Vagina (tissue), 2 donors: Measurements from ENCODE around the gene ABL1. TPM values are rescaled to one million over a fixed set of nuclear protein-coding genes. Genes with fewer than 3 reads are reported as not detected.

Source experiments
- DNase-seq, 2 donors: peaks; one replicate each; pipeline ENCODE4 v3.0.0-alpha.2; 2017; ENCODE audit errors: extremely low spot score in 2 of 2
- H3K27ac ChIP-seq: fragments of 200-600 bp; sonication (generic); one replicate; pipeline ENCODE4 v1.5.1; 2019
- H3K27me3 ChIP-seq: fragments of 200-600 bp; sonication (generic); one replicate; pipeline ENCODE4 v1.5.1; 2019
- H3K36me3 ChIP-seq, 2 donors: fragments of 200-600 bp; sonication (generic); one replicate each; pipeline ENCODE4 v1.5.1; 2017 to 2019
- H3K4me1 ChIP-seq: fragments of 200-600 bp; sonication (generic); one replicate; pipeline ENCODE4 v1.5.1; 2019
- H3K4me3 ChIP-seq, 2 donors: fragments of 200-600 bp; sonication (generic); 1 replicate in 1 of 2; 2 replicates in 1 of 2; pipeline ENCODE4 v1.5.1; 2016 to 2019
- H3K9me3 ChIP-seq: fragments of 200-600 bp; sonication (generic); one replicate; pipeline ENCODE4 v1.5.1; 2019
- CTCF ChIP-seq, 3 experiments: fragments of 450-650 bp in 2 of 3; fragments of 200-600 bp in 1 of 3; sonication (generic) in 1 of 3; IDR thresholded peaks; one replicate each; pipeline ENCODE4 v1.5.1; 2017 to 2019; ENCODE audit warnings: antibody characterized with exemption in 3 of 3, mild to moderate bottlenecking in 2 of 3, moderate library complexity in 2 of 3
- POLR2A ChIP-seq, 2 donors: fragments of 450-650 bp; IDR thresholded peaks; one replicate each; pipeline ENCODE4 v1.6.1; 2017; ENCODE audit warnings: antibody characterized with exemption in 2 of 2, mild to moderate bottlenecking in 2 of 2, moderate library complexity in 2 of 2
- POLR2AphosphoS5 ChIP-seq, 2 donors: sonication (generic); formaldehyde crosslinking; IDR thresholded peaks; one replicate each; pipeline ENCODE4 v1.9.0; 2017; ENCODE audit warnings: antibody characterized with exemption in 2 of 2, mild to moderate bottlenecking in 2 of 2, low read depth in 1 of 2; ENCODE audit not compliant: insufficient read depth in 1 of 2
- intact Hi-C: fragments of 100-400 bp; cut with DNase I; formaldehyde crosslinking; loops from one replicate; pipeline ENCODE4 v1.15.1; 2023
- total RNA-seq: library from RNA; depleted of rRNA; stranded (reverse); fragments of >200 nt; gene quantifications from one replicate; pipeline ENCODE4 v1.2.3, GENCODE V29; 2016

Gene ABL1
- total RNA-seq, 1 donor from 2014 or later, result 68.5 TPM

GRCh38 chr9:130901498-130902203 is 66.6 kb downstream of the ABL1 start:
- intact Hi-C loops, result no loop called here
- no peak for DNase-seq
- Histone ChIP-seq H3K27ac (no peak overlapping the region), H3K27me3 (no peaks in the 10 kb centered on the region), H3K4me3 (no peak overlapping the region), H3K4me1 (no peaks in the 10 kb centered on the region), H3K36me3 (no peaks in the 10 kb centered on the region), H3K9me3 (no peaks in the 10 kb centered on the region)
- TF ChIP-seq POLR2A (IDR thresholded peaks at IDR 0.05), result no peak

DNA sequence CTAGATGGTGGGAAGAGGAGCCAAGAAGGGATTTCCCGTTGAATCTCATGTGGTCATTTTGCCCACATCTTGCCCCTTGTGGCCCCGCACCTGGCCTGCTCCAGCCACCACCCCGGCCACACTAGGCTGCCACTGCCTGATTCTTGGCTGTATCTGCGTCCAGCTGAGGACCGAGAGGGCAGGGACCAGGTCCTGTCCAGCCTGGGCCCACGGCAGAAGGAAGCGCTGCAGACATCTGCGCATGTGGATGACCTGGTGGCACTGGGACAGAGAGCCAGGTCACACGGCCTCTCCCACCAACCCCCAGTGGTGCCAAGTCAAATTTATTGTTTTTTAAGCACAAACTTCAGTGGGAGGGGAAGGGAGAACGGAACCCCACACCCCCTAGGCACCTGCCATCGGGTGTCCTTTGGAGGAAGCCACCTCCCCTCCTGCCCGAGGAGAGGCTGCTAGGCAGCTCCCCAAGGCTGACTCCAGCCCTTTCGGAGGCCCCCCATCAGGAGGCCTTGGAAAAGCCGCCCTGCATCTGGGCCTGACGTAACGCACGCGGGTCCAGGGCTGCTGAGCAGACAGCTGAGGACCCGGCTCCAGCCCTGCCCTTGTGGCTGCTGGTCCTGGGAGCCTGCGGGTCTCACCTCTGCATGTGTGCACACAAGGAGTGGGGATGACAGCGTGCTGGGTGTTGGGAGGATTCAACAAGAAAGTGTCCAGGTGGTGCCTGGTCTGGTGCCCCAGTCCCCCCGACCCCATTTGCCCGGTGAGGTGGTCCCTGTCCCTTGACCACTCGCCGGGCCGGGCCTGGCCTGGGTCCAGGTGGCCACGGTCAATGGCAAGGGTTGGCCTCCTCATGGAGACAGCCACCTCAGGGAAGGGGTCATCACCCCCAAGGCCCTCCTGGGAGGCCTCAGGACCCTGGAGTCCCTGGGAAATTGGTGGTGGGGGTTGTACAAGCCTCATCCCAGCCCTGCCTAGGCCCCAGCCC is 67.4 kb downstream of the ABL1 start:
- no peaks in the 10 kb centered on the region for H3K36me3 ChIP-seq
- no peak for TF ChIP-seq POLR2A (IDR thresholded peaks at IDR 0.05)
- TF ChIP-seq CTCF (IDR thresholded peaks at IDR 0.05), result no peak
- no peak for TF ChIP-seq POLR2AphosphoS5 (IDR thresholded peaks at IDR 0.05; ENCODE audit: insufficient read depth in 1 of 2, low read depth in 1 of 2)
- H3K9me3 ChIP-seq, result no peaks in the 10 kb centered on the region
- intact Hi-C loops, result no loop called here
- no peak overlapping the region for H3K27ac ChIP-seq
- H3K4me1 ChIP-seq, result no peaks in the 10 kb centered on the region
- no peak overlapping the region for H3K4me3 ChIP-seq
- no peaks in the 10 kb centered on the region for H3K27me3 ChIP-seq
- no peak for DNase-seq

GRCh38 chr9:130903194-130904069 is 68.4 kb downstream of the ABL1 start:
- H3K4me3 ChIP-seq, result no peak overlapping the region
- TF ChIP-seq POLR2A (IDR thresholded peaks at IDR 0.05), result no peak
- TF ChIP-seq CTCF (IDR thresholded peaks at IDR 0.05), result no peak
- no peak for TF ChIP-seq POLR2AphosphoS5 (IDR thresholded peaks at IDR 0.05; ENCODE audit: insufficient read depth in 1 of 2, low read depth in 1 of 2)
- DNase-seq, result no peak
- intact Hi-C loops, result no loop called here
- no peak overlapping the region for H3K27ac ChIP-seq
- no peaks in the 10 kb centered on the region for H3K27me3 ChIP-seq
- no peaks in the 10 kb centered on the region for H3K4me1 ChIP-seq
- H3K36me3 ChIP-seq, result no peaks in the 10 kb centered on the region
- no peaks in the 10 kb centered on the region for H3K9me3 ChIP-seq

DNA sequence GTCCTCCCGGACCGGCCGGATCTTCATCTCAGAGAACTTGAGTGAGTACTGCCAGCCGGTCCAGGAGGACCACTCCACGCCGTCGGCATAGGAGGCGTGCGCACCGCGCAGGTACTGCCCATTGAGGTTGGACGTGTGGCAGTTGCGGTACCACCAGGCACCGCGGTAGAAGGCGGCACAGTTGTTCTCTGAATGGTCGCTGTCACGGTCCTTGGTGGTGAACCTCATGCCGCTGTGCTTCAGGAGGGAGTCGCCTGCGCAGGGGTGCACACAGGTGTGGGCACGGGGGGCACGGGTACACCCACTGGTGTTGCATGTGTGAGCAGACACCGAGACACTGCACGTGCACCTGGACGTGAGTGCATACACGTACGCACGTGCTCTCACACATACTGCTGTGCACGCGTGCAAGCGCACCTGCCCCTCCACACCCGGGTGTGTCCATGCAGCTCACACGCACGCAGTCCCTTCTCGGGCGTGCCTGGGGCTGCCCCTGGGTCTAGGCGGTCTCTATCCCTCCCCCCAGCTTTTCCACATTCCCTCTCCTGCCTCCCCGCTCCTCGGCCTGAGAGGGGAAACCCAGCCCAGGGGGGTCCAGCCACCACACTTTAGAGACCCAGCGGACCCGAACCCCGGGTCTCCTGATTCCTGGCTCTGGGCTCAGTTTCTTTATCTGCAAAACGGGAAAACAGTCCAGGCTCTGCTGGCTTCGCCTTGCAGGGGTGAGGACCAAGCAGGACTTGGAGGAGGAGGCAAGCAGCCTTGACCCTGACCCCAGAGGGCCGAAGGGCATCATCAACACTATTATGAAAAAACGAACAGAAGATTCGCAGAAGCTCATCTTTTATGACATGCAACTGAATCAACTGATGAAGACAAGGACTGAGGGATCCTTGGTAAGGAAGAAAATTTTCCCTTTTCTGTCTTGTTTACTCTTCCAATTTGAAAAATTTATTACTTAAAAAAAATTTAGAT is 69.3 kb downstream of the ABL1 start:
- DNase-seq, result no peak
- no peak overlapping the region for H3K4me3 ChIP-seq
- no peaks in the 10 kb centered on the region for H3K36me3 ChIP-seq
- no peaks in the 10 kb centered on the region for H3K27me3 ChIP-seq
- no peak overlapping the region for H3K27ac ChIP-seq
- intact Hi-C loops, result no loop called here
- no peaks in the 10 kb centered on the region for H3K4me1 ChIP-seq
- TF ChIP-seq POLR2A (IDR thresholded peaks at IDR 0.05), result no peak
- TF ChIP-seq CTCF (IDR thresholded peaks at IDR 0.05), result no peak
- TF ChIP-seq POLR2AphosphoS5 (IDR thresholded peaks at IDR 0.05; ENCODE audit: insufficient read depth in 1 of 2, low read depth in 1 of 2), result no peak
- no peaks in the 10 kb centered on the region for H3K9me3 ChIP-seq
